GM23338 (cell line): Measurements from ENCODE around the gene TSHZ3.

Source experiments
- EZH2phosphoT487 ChIP-seq: fragments of 200-600 bp; sonication (generic); IDR thresholded peaks from one replicate; pipeline ENCODE4 v1.8.1; 2018; ENCODE audit warnings: antibody characterized with exemption; ENCODE audit not compliant: unreplicated experiment
- TF ChIP-seq, protein P1 (sequence below), 2 experiments: fragments of 200-600 bp in 1 of 2; sonication (generic) in 1 of 2; conservative IDR thresholded peaks; 2 replicates each; pipeline versions ENCODE4 v1.5.1 to v1.6.1; 2016 to 2017; ENCODE audit warnings: antibody characterized with exemption in 2 of 2, low read depth in 2 of 2, mild to moderate bottlenecking in 2 of 2, moderate library complexity in 1 of 2

DNA sequence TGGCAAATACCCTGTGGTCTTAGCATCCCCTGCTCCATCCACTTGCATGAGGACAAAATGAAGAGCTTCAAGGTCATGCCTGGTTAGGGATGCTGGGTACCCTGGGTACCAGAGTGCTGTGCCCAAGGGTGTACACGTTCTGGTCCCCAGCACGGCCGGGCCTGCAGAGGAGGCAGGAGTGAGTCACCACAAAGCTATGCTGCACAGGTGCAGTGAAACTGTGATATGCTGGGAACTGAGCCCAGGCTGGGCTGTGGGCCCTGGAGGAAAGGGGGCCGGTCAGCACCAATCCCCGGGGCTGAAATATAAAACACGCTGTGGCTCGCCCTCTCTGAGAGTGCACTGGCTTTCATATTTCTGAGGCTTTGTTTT, 95.1 kb downstream of the TSHZ3 start:
- TF ChIP-seq EZH2phosphoT487, result no peak
- TF ChIP-seq, protein P1, sequence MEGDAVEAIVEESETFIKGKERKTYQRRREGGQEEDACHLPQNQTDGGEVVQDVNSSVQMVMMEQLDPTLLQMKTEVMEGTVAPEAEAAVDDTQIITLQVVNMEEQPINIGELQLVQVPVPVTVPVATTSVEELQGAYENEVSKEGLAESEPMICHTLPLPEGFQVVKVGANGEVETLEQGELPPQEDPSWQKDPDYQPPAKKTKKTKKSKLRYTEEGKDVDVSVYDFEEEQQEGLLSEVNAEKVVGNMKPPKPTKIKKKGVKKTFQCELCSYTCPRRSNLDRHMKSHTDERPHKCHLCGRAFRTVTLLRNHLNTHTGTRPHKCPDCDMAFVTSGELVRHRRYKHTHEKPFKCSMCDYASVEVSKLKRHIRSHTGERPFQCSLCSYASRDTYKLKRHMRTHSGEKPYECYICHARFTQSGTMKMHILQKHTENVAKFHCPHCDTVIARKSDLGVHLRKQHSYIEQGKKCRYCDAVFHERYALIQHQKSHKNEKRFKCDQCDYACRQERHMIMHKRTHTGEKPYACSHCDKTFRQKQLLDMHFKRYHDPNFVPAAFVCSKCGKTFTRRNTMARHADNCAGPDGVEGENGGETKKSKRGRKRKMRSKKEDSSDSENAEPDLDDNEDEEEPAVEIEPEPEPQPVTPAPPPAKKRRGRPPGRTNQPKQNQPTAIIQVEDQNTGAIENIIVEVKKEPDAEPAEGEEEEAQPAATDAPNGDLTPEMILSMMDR (conservative IDR thresholded peaks at IDR 0.05; ENCODE audit: low read depth in 2 of 2), result no peak
